Right lobe of liver (tissue), 4 donors: ENCODE data around the gene KRTAP29-1.

Experiments
- POLR2A ChIP-seq: fragments of 450-650 bp; IDR thresholded peaks from one replicate; pipeline ENCODE4 v1.6.1; 2017; ENCODE audit warnings: antibody characterized with exemption, mild to moderate bottlenecking
- TF ChIP-seq, protein P1 (sequence below), 4 donors: fragments of 200-600 bp in 3 of 4; fragments of 450-650 bp in 1 of 4; IDR thresholded peaks; one replicate each; pipeline versions ENCODE4 v1.5.1 to v1.8.0; 2016 to 2022; ENCODE audit warnings: antibody characterized with exemption in 4 of 4, mild to moderate bottlenecking in 2 of 4
- donor health status: DM: no; HTN: no; CAD: no.
- donor health status: DM: no; HTN: no; CAD: no.
- donor health status: DM: no; HTN: yes; CAD: no.

DNA sequence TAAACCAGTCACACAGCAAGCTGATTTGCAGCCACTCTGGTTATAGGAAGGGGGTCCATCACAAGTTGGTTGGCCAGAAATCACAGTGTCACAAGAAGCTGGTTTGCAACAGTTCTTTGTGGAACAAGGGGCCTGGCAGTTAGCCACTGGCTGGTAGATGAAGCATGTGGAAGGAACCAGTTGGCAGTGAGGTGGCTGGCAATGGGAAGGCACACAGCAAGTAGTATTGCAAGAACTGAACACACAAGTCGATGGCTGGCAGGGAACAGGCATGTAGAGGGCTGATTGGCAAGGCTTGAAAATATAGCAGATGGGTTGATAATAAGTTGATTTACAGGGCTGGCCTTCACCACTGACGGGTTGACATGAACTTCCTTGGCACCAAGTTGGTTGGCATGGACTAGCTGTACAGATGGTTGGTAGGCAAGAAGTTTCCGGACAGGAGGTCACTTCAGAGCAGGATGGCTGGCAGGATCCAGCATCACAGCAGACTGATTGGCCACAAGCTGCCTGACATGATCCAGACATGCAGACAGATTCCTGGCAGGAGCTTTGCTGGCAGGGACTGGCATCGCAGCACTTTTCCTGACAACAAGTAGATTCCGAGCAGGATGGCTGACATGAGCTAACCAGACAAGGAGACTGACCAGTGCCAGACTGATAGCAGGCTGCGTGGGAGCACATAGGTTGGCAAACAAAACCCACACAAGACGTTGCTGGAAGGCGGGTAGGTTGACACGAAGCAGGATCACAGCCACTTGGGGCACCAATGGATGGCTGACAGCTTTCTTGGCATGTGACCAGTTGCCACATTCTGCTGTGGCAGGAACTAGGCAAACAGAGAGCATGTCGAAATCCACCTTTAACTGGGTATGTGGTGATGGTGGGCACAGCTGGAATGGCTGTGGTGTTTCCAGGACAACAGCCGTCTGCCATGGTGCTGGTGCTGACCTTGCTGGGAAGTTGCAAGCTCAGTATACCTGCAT lies at the start of gene KRTAP29-1:
- TF ChIP-seq, protein P1, sequence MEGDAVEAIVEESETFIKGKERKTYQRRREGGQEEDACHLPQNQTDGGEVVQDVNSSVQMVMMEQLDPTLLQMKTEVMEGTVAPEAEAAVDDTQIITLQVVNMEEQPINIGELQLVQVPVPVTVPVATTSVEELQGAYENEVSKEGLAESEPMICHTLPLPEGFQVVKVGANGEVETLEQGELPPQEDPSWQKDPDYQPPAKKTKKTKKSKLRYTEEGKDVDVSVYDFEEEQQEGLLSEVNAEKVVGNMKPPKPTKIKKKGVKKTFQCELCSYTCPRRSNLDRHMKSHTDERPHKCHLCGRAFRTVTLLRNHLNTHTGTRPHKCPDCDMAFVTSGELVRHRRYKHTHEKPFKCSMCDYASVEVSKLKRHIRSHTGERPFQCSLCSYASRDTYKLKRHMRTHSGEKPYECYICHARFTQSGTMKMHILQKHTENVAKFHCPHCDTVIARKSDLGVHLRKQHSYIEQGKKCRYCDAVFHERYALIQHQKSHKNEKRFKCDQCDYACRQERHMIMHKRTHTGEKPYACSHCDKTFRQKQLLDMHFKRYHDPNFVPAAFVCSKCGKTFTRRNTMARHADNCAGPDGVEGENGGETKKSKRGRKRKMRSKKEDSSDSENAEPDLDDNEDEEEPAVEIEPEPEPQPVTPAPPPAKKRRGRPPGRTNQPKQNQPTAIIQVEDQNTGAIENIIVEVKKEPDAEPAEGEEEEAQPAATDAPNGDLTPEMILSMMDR (IDR thresholded peaks at IDR 0.05) = no peak
- TF ChIP-seq POLR2A = no peak
